ENCODE results near the gene ATP2A1.

The ATP2A1 gene

DNA sequence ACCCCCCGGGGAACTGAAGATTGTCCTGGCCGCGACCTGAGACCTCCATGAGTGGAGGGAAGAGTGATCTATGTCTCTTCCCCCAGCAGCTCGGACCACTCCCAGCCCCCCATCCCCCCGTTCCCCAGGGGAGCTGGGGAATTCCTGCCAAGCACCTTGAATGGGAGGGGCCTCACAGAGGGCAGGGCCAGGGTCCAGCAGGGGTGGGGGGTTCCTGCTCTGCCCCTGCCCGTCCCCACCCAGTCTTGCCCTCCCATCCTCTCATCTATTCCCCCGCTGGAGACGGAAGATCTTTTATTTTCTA is 41.6 kb upstream of the ATP2A1 start:
- no peak overlapping the region for H3K27ac ChIP-seq
- TF ChIP-seq CTCF (IDR thresholded peaks at IDR 0.05) (no peak), ZFX (IDR thresholded peaks at IDR 0.05; ENCODE audit: borderline replicate concordance) (no peak)

- TF ChIP-seq CTCF (IDR thresholded peaks at IDR 0.05) = no peak
- H3K27ac ChIP-seq = no peak overlapping the region
These were observed 40.4 kb upstream of the ATP2A1 start for GRCh38 chr16:28837672-28838557.

GRCh38 chr16:28838558-28838918 is 39.8 kb upstream of the ATP2A1 start:
- 0 out of 2 replicates have a peak overlapping the region, but pooled peaks have one; percentile 38 for H3K27ac ChIP-seq
- no peak for TF ChIP-seq CTCF (IDR thresholded peaks at IDR 0.05)
- no peak for TF ChIP-seq ZFX (IDR thresholded peaks at IDR 0.05; ENCODE audit: borderline replicate concordance)

DNA sequence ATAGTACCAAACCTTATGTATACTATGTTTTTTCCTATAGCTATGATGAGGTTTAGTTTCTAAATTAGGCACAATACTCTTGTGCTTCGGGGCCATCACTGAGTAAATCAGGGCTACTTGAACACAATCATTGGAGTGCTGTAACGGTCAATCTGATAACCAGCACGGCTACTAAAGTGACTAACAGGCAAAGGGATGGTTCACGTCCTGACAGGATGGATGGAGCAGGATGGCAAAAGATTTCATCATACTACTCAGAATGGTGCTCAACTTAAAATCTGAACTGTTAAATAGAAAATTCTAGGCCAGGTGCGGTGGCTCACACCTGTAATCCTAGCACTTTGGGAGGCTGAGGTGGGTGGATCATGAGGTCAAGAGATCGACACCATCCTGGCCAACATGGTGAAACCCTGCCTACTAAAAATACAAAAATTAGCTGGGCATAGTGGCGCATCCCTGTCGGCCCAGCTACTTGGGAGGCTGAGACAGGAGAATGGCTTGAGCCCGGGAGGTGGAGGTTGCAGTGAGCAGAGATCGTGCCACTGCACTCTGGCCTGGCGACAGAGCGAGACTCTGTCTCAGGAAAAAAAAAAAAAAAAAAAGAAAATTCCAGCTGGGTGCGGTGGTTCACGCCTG is 39.2 kb upstream of the ATP2A1 start:
- H3K27ac ChIP-seq = peak overlapping the region; percentile 38
- no peak for TF ChIP-seq CTCF (IDR thresholded peaks at IDR 0.05)
- no peak for TF ChIP-seq ZFX (IDR thresholded peaks at IDR 0.05; ENCODE audit: borderline replicate concordance)

- TF ChIP-seq CTCF (IDR thresholded peaks at IDR 0.05) = no peak
- TF ChIP-seq ZFX (IDR thresholded peaks at IDR 0.05; ENCODE audit: borderline replicate concordance) = no peak
- H3K27ac ChIP-seq = peak overlapping the region; percentile 38
These were observed 38.4 kb upstream of the ATP2A1 start for GRCh38 chr16:28839899-28840298.

DNA sequence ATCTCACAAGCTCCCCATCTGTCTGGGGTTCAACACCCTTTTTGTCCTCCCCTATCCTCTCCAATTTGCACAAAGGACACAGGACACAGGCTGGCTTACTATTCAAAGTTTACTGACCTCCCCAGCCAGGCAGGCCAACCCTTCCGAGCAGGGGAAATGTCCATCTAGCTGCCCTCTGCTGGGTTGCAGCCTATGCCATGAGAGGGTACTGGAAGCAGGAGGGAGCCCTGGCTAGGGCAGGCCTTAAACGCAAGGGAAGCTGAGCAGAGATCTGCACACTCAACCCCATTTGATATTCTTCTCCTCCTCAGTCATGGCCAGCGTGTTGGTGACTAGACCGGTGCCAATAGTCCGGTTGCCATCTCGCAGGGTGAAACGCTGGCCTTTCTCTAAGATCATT is 35.6 kb upstream of the ATP2A1 start:
- no peak overlapping the region for H3K27ac ChIP-seq
- TF ChIP-seq CTCF (IDR thresholded peaks at IDR 0.05) (no peak), ZFX (IDR thresholded peaks at IDR 0.05; ENCODE audit: borderline replicate concordance) (no peak)

GRCh38 chr16:28843766-28844165 is 34.5 kb upstream of the ATP2A1 start:
- TF ChIP-seq ZFX (IDR thresholded peaks at IDR 0.05; ENCODE audit: borderline replicate concordance) = no peak
- no peak for TF ChIP-seq CTCF (IDR thresholded peaks at IDR 0.05)
- no peak overlapping the region for H3K27ac ChIP-seq
